ENCODE data around the gene DIS3L2.

The DIS3L2 gene

DNA sequence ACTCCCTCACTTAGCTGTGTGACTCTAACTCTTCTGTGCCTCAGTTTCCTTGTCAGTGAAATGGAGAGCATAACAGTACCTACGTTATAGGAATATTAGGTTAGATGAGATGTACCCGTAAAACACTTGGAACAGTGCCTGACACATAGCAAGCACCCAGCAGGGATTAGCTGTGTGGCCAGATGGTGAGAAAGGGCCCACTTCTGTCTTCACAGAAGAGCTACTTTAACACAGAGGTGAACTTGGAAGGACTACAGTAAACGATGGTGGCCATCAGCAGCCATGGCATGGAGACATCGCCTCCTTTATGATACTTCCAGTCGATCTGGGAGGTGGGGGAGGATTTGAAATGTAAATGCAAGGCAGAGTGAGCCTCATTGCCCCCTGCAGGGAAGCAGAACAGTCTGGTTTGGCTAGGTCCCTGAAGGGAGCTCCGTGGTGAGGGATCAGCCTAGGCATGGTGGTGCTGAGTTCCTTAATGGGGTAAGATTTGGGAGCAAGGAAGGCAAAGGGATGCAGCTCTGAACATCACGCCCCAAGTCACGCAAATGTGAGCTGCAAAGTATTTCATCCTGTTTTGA, 315.3 kb downstream of the DIS3L2 start:
- no peak overlapping the region for H3K4me3 Mint-ChIP-seq
- no peaks in the 10 kb centered on the region for H3K4me1 Mint-ChIP-seq (ENCODE audit: low read depth)
- H3K9me3 Mint-ChIP-seq = no peaks in the 10 kb centered on the region
- H3K27ac Mint-ChIP-seq = no peak overlapping the region
- no peaks in the 10 kb centered on the region for H3K27me3 Mint-ChIP-seq
- peaks cover 31% of the 10 kb centered on the region for H3K36me3 Mint-ChIP-seq (ENCODE audit: low read depth)

DNA sequence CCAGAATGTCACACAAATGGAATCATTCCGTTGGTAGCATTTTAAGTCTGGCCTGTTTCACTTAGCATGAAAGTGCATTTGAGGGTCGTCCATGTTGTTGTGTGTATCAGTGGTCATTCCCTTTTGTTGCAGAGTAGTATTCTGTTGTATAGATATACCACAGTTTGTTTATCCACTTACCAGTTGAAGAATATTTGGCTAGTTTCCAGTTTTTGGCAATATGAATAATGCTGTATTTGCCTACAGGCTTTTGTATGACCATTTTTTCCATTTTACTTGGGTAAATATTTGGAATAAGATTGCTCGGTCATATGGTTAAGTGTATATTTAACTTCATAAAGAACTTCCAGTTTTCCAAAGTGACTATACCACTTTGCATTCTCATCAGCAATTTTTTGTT, 317.0 kb downstream of the DIS3L2 start:
- Mint-ChIP-seq H3K4me3 (no peak overlapping the region), H3K36me3 (ENCODE audit: low read depth) (peaks cover 34% of the 10 kb centered on the region), H3K4me1 (ENCODE audit: low read depth) (peaks cover 4% of the 10 kb centered on the region), H3K9me3 (no peaks in the 10 kb centered on the region), H3K27ac (no peak overlapping the region), H3K27me3 (no peaks in the 10 kb centered on the region)

DNA sequence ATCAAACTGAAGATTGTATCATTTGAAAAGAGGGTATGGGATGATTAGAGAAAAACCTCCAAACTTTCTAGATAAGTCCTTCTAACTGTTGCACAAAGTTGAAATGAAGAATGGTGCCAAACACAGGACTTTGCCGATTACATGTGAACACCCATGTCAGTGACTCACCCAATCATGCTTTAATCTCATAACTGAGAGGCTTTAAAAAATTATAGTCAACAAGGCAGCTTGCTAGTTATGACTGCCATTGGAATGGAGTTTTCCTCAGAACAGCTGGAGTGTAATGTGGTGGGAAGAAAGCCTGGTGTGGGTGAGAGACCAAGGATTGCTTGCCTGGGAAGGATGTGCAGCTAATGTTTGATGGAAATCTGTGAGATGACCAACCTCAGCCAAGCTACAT, 318.8 kb downstream of the DIS3L2 start:
- H3K27ac Mint-ChIP-seq = no peak overlapping the region
- H3K27me3 Mint-ChIP-seq = no peaks in the 10 kb centered on the region
- peaks cover 30% of the 10 kb centered on the region for H3K36me3 Mint-ChIP-seq (ENCODE audit: low read depth)
- H3K4me3 Mint-ChIP-seq = no peak overlapping the region
- H3K4me1 Mint-ChIP-seq (ENCODE audit: low read depth) = peaks cover 21% of the 10 kb centered on the region
- H3K9me3 Mint-ChIP-seq = no peaks in the 10 kb centered on the region

DNA sequence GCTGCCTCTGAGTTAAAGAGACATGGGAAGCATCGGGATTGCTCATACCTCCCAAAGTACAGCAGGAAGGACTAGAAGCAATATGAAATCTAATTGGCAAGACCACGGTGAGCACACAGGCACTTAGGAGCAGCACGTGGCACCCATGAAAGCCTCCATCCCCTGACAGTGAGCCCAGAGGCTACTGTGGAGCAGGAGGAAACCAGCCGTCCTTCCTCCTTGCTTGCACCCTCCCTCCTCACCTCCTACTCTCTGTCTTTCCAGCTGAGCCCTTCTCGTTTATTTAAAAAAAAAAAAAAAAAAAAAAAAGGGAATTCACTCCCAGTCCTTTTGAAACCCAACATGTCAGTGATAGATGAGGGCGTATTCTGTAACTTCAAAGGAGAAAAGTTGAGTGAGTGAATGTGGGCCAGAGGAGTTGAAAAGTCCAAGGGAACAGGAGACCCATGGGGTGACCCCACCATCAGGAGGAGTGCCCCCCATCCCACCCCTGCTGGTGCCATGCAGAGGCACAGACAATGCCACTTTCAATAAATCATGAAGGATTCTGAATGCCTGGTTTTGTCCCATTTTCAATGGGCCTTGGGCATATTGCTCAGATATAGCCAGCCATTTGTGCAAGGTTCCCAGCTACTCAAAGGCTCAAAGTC, 320.5 kb downstream of the DIS3L2 start:
- Mint-ChIP-seq H3K27me3 (no peaks in the 10 kb centered on the region), H3K9me3 (no peaks in the 10 kb centered on the region), H3K4me1 (ENCODE audit: low read depth) (peaks cover 30% of the 10 kb centered on the region), H3K4me3 (no peak overlapping the region), H3K27ac (no peak overlapping the region), H3K36me3 (ENCODE audit: low read depth) (peaks cover 29% of the 10 kb centered on the region)

DNA sequence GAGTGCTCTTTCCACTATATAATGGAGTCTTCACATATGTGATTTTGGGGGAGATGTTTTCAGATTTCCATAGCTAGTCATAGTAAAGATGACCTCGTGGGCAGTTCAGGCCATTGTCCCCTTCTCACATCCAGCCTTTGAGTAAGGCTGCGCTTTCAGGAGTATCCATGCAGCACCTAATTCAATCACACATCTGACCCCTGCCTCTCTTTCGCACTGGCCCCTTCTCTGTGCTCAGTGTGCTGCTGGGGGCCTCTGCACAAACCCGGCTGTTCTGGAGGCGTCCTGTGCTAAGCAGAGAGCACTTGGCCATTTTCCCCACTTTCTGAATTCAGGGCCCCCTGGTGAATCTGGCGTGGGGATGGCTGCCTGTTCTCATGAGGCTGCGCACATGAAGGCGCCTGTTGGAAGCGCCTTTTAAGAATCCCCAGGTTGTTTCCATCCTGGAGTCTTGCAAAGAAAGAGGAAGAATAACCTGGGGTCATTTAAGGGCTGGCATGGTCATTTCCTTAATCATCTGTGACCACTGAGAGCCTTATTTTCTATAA, 321.1 kb downstream of the DIS3L2 start:
- H3K27ac Mint-ChIP-seq = no peak overlapping the region
- peaks cover 30% of the 10 kb centered on the region for H3K4me1 Mint-ChIP-seq (ENCODE audit: low read depth)
- peaks cover 29% of the 10 kb centered on the region for H3K36me3 Mint-ChIP-seq (ENCODE audit: low read depth)
- no peak overlapping the region for H3K4me3 Mint-ChIP-seq
- H3K27me3 Mint-ChIP-seq = no peaks in the 10 kb centered on the region
- H3K9me3 Mint-ChIP-seq = no peaks in the 10 kb centered on the region

DNA sequence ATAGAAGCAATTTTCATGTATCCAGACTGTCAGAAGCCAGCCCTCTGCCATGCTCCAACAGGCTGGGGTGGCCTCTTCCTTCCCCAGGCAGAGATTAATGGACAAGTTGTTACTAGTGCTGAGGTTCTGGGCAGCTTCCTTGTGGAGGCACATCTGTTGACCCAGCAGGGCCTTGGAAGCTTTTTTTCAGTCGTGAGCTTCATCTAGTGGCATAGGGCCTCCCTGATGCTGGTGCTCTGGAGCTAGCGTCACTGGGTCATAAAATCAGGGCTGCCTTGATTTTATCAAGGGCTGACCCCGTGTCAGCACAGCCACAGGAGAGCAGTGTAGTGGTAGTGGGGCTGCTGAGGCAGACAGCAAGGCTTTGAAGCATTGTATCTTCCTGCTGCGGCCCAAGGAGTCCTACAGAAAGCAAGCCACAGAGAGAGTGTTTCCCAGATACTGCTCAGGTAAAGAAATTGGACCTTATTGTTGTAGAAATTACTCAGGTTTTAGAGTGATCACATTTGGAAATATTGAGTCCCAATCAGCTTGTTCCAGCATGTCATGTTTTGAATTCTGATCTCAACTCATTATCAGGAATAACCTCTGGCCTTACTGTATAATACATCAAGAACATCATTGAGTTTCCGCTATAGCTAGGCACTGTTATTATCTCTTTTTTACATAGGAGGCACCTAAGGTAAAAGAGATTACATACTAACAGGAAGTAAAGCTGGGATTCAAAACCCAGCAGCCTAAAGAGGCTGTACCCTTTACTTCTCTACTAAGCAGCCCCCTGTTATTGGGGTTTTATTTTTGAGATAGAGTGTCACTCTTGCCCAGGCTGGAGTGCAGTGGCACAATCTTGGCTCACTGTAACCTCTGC, 324.7 kb downstream of the DIS3L2 start:
- H3K4me3 Mint-ChIP-seq = no peak overlapping the region

DNA sequence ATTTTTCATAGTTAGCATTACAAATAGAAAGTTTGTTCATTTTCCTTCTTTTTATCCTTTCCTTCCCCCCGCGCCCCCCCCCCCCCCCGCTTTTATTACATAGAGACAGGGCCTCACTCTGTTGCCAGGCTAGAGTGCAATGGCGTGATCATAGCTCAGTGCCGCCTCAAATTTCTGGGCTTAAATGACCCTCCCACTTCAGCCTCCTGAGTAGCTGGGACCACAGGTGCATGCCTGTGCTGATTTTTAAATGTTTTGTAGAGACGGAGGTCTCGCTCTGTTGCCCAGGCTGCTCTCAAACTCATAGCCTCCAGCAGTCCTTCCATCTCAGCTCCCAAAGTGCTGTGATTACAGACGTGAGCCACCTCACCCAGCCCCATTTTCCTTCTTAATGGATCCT, 325.8 kb downstream of the DIS3L2 start:
- Mint-ChIP-seq H3K27ac (no peak overlapping the region), H3K4me1 (ENCODE audit: low read depth) (peaks cover 30% of the 10 kb centered on the region), H3K4me3 (no peak overlapping the region), H3K27me3 (no peaks in the 10 kb centered on the region), H3K9me3 (no peaks in the 10 kb centered on the region), H3K36me3 (ENCODE audit: low read depth) (peaks cover 7% of the 10 kb centered on the region)

More for the DNA sequence above, 324.7 kb downstream of the DIS3L2 start:
- Mint-ChIP-seq H3K27ac (peak overlapping the region; percentile 41), H3K27me3 (no peaks in the 10 kb centered on the region), H3K4me1 (ENCODE audit: low read depth) (peaks cover 30% of the 10 kb centered on the region), H3K36me3 (ENCODE audit: low read depth) (peaks cover 10% of the 10 kb centered on the region), H3K9me3 (no peaks in the 10 kb centered on the region)

DNA sequence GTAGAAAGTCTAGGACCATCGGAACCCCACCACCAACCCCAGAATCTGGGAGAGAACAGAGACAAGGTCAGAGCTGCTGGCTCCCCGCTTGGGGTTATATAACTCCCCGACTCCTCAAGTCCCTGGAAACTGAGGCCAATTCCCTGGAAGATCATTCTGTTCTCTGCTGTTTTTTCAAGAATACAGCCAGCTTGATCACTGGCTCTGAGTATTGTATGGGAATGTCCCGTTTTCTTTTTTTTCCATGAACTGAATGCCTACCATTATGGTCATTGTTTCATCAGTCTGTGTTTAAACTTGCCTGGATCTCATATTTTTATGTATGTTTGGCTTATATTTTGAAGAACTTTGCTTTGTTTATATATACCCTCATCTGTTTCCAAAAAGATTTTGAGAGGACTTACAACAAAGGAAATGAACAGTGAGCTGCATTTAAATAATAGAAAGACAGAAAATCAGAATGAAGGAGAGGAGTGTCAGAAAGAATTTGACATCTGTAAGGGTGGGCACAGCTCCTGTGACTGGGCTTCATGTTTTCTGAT, 327.0 kb downstream of the DIS3L2 start:
- Mint-ChIP-seq H3K4me1 (ENCODE audit: low read depth) (peaks cover 26% of the 10 kb centered on the region), H3K36me3 (ENCODE audit: low read depth) (peaks cover 4% of the 10 kb centered on the region), H3K27ac (no peak overlapping the region), H3K9me3 (no peaks in the 10 kb centered on the region), H3K4me3 (no peak overlapping the region), H3K27me3 (no peaks in the 10 kb centered on the region)

DNA sequence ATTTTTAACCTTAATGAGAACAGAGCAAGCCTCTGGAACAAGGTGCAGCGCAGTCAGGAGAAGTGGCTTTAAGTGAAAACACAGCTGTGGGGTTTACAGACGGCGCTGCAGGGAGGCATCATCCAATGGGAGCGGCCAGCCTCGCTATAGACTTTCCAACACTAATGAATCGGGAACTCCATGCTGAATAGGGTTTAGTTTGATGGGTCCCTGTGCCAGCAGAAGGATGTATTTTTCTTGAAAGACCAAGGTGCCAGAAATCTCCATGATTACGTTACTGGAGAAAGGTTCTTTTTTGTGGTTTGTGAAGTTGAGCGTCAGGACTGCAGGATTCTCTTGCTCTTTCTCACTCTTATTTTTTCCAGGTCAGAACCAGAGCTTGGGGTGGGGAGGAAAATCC, 329.2 kb downstream of the DIS3L2 start:
- Mint-ChIP-seq H3K27ac (no peak overlapping the region), H3K27me3 (no peaks in the 10 kb centered on the region), H3K9me3 (no peaks in the 10 kb centered on the region), H3K36me3 (ENCODE audit: low read depth) (peaks cover 4% of the 10 kb centered on the region), H3K4me3 (no peak overlapping the region), H3K4me1 (ENCODE audit: low read depth) (peaks cover 8% of the 10 kb centered on the region)

DNA sequence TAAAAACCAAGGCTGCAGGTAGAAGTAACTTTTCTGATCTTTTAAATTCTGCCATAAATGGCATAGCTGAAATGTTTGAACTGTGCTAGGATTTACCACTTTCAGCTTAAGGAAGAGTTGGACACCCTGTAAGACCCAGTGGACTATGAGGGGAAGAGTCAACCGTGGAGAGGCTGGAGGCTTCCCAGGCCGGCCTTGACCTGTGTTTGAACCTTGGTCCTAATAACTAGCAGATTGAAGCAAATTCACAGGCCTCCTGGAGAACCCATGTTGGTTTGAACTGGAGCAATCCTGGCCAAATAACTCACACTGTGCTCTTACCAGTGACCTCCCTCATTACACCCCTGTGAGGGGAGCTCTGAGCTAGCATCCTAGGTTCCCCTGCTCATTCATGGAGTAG, 329.8 kb downstream of the DIS3L2 start:
- no peaks in the 10 kb centered on the region for H3K9me3 Mint-ChIP-seq
- no peak overlapping the region for H3K4me3 Mint-ChIP-seq
- H3K36me3 Mint-ChIP-seq (ENCODE audit: low read depth) = peaks cover 4% of the 10 kb centered on the region
- H3K27me3 Mint-ChIP-seq = no peaks in the 10 kb centered on the region
- peaks cover 1% of the 10 kb centered on the region for H3K4me1 Mint-ChIP-seq (ENCODE audit: low read depth)
- no peak overlapping the region for H3K27ac Mint-ChIP-seq

DNA sequence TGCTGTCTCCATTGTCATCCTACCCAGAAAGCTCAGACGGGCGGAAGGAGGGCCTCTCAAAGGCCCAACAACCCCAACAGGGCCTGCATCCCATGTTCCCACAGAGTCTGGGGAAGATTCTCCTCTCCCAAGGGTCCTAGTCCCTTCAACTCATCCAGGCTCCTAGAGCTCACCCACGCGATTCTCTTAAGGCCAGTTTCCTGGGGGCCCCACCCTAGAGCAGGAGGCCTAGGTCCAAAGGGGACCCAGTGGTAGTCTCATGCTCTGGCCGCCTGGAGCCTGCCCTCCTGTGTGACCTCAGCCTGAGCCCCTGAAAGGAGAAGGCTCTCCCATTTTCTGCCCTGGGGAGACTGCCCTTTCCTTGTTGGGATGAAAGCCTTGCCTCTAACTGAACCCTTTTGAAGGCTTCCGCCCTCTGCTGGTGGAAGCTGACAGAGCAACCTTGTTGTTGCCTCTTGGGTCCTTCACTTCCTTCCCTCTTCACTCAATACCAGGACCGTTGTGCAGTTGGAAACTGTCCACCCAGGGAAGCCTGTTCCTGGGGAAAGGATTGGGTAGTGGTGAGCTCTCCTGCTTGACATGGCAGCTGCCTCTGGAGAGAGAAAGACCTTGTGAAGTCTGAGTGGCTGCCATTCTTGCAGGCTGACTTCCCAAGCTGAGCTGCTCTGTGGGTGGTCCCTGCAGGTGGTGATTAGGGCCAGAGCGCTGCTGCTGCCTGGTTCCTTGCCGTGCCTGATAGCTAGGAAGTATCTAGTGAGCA, 331.1 kb downstream of the DIS3L2 start:
- Mint-ChIP-seq H3K36me3 (ENCODE audit: low read depth) (peaks cover 4% of the 10 kb centered on the region), H3K4me1 (ENCODE audit: low read depth) (no peaks in the 10 kb centered on the region), H3K27ac (no peak overlapping the region), H3K27me3 (no peaks in the 10 kb centered on the region), H3K9me3 (no peaks in the 10 kb centered on the region), H3K4me3 (no peak overlapping the region)

DNA sequence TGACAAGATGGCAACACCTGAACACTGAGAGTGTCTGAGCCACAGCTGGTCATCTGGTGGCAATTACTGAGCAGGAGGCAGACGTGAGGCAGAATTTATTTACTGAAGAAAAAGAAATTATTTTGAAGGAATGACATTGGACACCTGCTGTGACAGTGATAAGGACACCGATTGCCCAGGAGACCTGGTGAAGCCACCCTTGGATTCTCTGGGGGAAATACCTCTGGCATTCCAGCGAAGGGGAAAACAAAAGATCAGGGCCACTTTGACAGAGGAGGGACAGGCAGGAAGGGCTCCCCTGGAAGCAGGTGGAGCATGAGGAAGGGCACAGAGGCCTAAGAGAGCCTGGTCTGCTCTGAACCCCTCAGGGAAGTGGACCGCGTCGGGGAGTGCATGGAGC, 331.7 kb downstream of the DIS3L2 start:
- no peak overlapping the region for H3K27ac Mint-ChIP-seq
- H3K9me3 Mint-ChIP-seq = no peaks in the 10 kb centered on the region
- no peaks in the 10 kb centered on the region for H3K27me3 Mint-ChIP-seq
- H3K36me3 Mint-ChIP-seq (ENCODE audit: low read depth) = no peaks in the 10 kb centered on the region
- H3K4me3 Mint-ChIP-seq = no peak overlapping the region
- peaks cover 1% of the 10 kb centered on the region for H3K4me1 Mint-ChIP-seq (ENCODE audit: low read depth)

DNA sequence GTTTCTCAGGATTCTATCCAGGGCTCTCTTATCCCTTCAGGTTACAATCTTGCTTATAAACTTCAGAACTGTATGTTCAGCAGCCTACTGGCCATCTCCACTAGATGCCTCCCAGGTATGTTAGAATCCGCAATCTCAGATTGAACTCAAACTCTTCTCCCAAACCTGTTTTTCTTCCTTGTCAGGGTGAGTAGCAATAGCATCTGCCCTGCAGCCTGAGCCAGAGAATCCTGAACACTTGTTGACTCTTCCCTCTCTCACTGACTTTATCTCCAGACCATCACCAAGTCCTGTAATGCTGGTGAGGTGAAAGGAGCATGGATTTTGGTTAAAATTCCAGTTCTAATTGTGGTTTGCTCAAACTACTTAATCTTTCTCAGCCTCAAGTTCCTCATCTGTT, 334.5 kb downstream of the DIS3L2 start:
- Mint-ChIP-seq H3K36me3 (ENCODE audit: low read depth) (peaks cover 15% of the 10 kb centered on the region), H3K27me3 (no peaks in the 10 kb centered on the region), H3K4me1 (ENCODE audit: low read depth) (peaks cover 20% of the 10 kb centered on the region)

DNA sequence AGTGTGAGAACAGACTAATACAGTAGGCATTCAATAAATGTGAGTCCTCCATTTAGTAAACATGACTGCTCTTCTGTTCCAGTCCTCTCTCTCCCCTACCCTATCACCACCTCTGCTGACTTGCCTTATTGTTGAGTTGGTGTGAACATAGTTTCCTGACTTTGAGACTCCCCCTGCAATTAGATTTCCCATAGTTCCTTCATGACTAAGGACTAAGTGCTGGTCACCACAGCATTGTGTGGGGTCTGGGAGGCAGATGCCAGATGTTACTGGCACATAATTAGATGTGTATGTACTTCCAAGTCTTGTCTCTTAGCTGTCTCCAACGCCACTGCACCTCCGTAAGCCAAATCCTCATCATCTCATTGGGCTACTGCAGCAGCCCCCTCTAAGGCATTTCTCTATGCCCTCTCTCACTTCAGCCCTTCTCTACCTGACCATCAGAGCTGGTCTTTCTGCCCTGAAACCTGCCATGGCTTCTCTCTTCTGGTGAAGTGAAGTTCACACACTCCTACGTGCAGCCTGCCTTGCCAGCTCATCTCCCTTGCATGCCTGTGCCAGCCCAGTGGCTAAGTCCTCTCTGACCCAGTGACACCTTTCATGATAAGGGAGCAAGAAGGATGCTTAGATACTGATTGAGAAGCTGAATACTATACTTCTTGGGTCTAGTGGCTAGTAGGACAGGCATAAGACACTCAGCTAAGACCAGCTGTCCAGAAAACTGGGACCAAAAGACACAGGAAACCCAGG, 335.4 kb downstream of the DIS3L2 start:
- Mint-ChIP-seq H3K27me3 (no peaks in the 10 kb centered on the region), H3K27ac (no peak overlapping the region), H3K4me1 (ENCODE audit: low read depth) (peaks cover 20% of the 10 kb centered on the region), H3K9me3 (no peaks in the 10 kb centered on the region), H3K4me3 (no peak overlapping the region), H3K36me3 (ENCODE audit: low read depth) (peaks cover 21% of the 10 kb centered on the region)

More for the DNA sequence above, 334.5 kb downstream of the DIS3L2 start:
- H3K9me3 Mint-ChIP-seq = no peaks in the 10 kb centered on the region
- H3K4me3 Mint-ChIP-seq = no peak overlapping the region
- H3K27ac Mint-ChIP-seq = no peak overlapping the region
